Heart right ventricle (tissue), 16 donors: ENCODE data around the gene TSPAN33. TPM values are rescaled to one million over a fixed set of nuclear protein-coding genes. Genes with fewer than 3 reads are reported as not detected.

ENCODE experiments used
- ATAC-seq, 8 donors: fragments of 200-7000 bp; cut with Tn5 transposase; one replicate each; pipeline ENCODE4 v1.9.1; 2020; ENCODE audit warnings: mild to moderate bottlenecking in 8 of 8, moderate library complexity in 8 of 8, moderate number of reproducible peaks in 1 of 8
- DNase-seq, 2 donors: peaks; one replicate each; pipeline ENCODE4 v3.0.0-alpha.2; 2020
- H3K27ac ChIP-seq, 10 donors: fragments of 200-600 bp; sonication (generic) in 2 of 10; one replicate each; pipeline versions ENCODE4 v1.5.0 to v1.8.0; 2020 to 2022; ENCODE audit warnings: mild to moderate bottlenecking in 3 of 10
- H3K27me3 ChIP-seq, 7 donors: fragments of 200-600 bp; one replicate each; pipeline ENCODE4 v1.8.0; 2021 to 2022; ENCODE audit warnings: mild to moderate bottlenecking in 2 of 7
- H3K36me3 ChIP-seq, 9 donors: fragments of 200-600 bp; sonication (generic) in 1 of 9; one replicate each; pipeline versions ENCODE4 v1.5.0 to v1.8.0; 2020 to 2022; ENCODE audit warnings: mild to moderate bottlenecking in 2 of 9
- H3K4me1 ChIP-seq, 9 donors: fragments of 200-600 bp; sonication (generic) in 1 of 9; one replicate each; pipeline versions ENCODE4 v1.5.0 to v1.8.0; 2020 to 2022; ENCODE audit warnings: mild to moderate bottlenecking in 4 of 9
- H3K4me3 ChIP-seq, 10 donors: fragments of 200-600 bp; sonication (generic) in 2 of 10; one replicate each; pipeline versions ENCODE4 v1.5.0 to v1.8.0; 2020 to 2022; ENCODE audit warnings: mild to moderate bottlenecking in 7 of 10, moderate library complexity in 2 of 10
- H3K9me3 ChIP-seq, 11 donors: fragments of 200-600 bp in 10 of 11; sonication (generic) in 2 of 11; one replicate each; pipeline versions ENCODE4 v1.5.0 to v1.8.0; 2013 to 2022; ENCODE audit warnings: mild to moderate bottlenecking in 2 of 11, control low read depth in 1 of 11, moderate library complexity in 1 of 11
- WGBS, 2 donors: extraction: QIAGEN DNeasy Blood & Tissue Kit; methylation state at CpG; one replicate each; pipeline ENCODE4 v1.1.7; 2013; ENCODE audit warnings: inconsistent platforms in 1 of 2; 5-methylcytosine and 5-hydroxymethylcytosine counted together
- intact Hi-C, 10 donors: fragments of 100-400 bp; cut with DNase I; formaldehyde crosslinking; loops; one replicate each; pipeline versions ENCODE4 v1.11.1 to v1.14.2; 2022
- polyA plus RNA-seq, 2 donors: library from polyadenylated mRNA; stranded (reverse); fragments of 200-250 nt; gene quantifications; one replicate each; pipeline ENCODE4 v1.2.3, GENCODE V29; 2013
- total RNA-seq, 10 donors: library from RNA; stranded (reverse); fragmentation: NEBNext Ultra II Directional in 3 of 10; extraction: Animal tissue kit (Norgen Biotek cat#: 25700) in 3 of 10; gene quantifications; one replicate each; pipeline versions ENCODE4 v1.2.1 to v1.2.4, GENCODE V29; 2021 to 2023
- TF ChIP-seq, protein P1 (sequence below), 9 donors: fragments of 200-600 bp; sonication (generic) in 2 of 9; IDR thresholded peaks; one replicate each; pipeline versions ENCODE4 v1.5.0 to v1.8.0; 2021 to 2022; ENCODE audit warnings: antibody characterized with exemption in 9 of 9, mild to moderate bottlenecking in 5 of 9, moderate library complexity in 1 of 9
- donor health status: Arrhythmogenic right ventricular cardiomyopathy.
- donor health status: ischemic (EF 13 %, LVEDD 7.1; RV severe dilation, severe dysfunction).
- donor health status: healthy with polysubstance abuse.
- donor health status: DM: no; HTN: yes; CAD: no.
- donor health status: DM: no; HTN: no; CAD: no.
- donor health status: ischemic (EF 25% LVEDD 6.9; RV normal size, moderate dysfunction).
- donor health status: ischemic (EF 25% LVEDD 5.7; RV mildly dilated, moderate dysfunction).
- donor health status: healthy.
- donor health status: DM: yes; HTN: yes; CAD: no.
- donor health status: Ischemic cardiomyopathy.
- donor health status: ischemic (EF 35%, LVEDD 5.7; RV mildly dilated, moderate dysfunction).
- donor health status: nonischemic (EF 11% LVEDD 7.7; RV severe dilation, severe dysfunction).
- donor health status: DM: yes; HTN: yes; CAD: no.
- donor health status: PGD.
- donor health status: ischemic (EF 29% LVEDD 5.4; RV normal size, mild dysfunction).
- donor health status: nonischemic (EF 23%, LVEDD 6.1; RV moderate dilation, normal function).

The TSPAN33 gene
- total and polyA plus RNA-seq, 12 donors = 2.8 to 13.1 (median 8.6) TPM

- DNase-seq = no peak
- no peaks in the 10 kb centered on the region for H3K9me3 ChIP-seq
- no peaks in the 10 kb centered on the region for H3K27me3 ChIP-seq
- 92 to 94% methylated on average over 29 of the region's 29 CpGs for WGBS, 2 donors
- peak in 1 of 8 donors; percentile 26 for ATAC-seq
- no peaks in the 10 kb centered on the region for H3K4me1 ChIP-seq
- H3K36me3 ChIP-seq = peaks cover 0 to 42% (median 0%) of the 10 kb centered on the region in 9 donors
- no peak overlapping the region for H3K27ac ChIP-seq
- no peak overlapping the region for H3K4me3 ChIP-seq
- intact Hi-C loops = loop anchor here in 5 of 10 donors (5.0 kb wide), 2 partner anchors 38 to 43 kb away; no protein-coding TSS in a partner anchor
- TF ChIP-seq, protein P1, sequence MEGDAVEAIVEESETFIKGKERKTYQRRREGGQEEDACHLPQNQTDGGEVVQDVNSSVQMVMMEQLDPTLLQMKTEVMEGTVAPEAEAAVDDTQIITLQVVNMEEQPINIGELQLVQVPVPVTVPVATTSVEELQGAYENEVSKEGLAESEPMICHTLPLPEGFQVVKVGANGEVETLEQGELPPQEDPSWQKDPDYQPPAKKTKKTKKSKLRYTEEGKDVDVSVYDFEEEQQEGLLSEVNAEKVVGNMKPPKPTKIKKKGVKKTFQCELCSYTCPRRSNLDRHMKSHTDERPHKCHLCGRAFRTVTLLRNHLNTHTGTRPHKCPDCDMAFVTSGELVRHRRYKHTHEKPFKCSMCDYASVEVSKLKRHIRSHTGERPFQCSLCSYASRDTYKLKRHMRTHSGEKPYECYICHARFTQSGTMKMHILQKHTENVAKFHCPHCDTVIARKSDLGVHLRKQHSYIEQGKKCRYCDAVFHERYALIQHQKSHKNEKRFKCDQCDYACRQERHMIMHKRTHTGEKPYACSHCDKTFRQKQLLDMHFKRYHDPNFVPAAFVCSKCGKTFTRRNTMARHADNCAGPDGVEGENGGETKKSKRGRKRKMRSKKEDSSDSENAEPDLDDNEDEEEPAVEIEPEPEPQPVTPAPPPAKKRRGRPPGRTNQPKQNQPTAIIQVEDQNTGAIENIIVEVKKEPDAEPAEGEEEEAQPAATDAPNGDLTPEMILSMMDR (IDR thresholded peaks at IDR 0.05) = no peak
Measured at GRCh38 chr7:129205126-129205818, 60.8 kb downstream of the TSPAN33 start.

DNA sequence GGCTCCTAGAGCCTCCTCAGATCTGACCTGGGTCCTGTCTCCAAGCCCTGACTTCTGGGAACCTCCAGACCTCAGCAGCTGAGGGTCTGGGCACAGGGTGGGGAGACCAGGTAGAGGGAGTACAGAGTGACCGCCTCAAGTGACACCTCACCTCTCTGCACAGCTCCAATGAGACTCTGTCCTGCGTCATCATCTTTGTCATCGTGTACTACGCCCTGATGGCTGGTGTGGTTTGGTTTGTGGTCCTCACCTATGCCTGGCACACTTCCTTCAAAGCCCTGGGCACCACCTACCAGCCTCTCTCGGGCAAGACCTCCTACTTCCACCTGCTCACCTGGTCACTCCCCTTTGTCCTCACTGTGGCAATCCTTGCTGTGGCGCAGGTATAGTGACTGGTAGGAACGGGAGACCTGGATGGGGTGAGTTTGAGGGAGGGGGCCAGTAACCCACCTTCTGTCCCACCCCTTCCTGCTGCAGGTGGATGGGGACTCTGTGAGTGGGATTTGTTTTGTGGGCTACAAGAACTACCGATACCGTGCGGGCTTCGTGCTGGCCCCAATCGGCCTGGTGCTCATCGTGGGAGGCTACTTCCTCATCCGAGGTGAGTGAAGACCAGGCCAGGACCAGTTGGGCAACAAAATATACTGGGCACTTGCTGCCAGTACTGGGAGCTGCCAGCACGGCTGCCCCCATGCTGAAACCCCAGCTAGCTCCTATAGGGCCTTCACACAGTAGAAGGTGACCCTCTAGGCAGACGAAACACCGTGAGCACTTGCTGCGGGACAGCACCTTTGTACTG, 61.7 kb downstream of the TSPAN33 start:
- no peak for ATAC-seq
- peaks cover 0 to 46% (median 0%) of the 10 kb centered on the region in 9 donors for H3K36me3 ChIP-seq
- H3K4me1 ChIP-seq = peaks cover 0 to 5% (median 0%) of the 10 kb centered on the region in 9 donors
- intact Hi-C loops = loop anchor here in 5 of 10 donors (5.0 kb wide), 2 partner anchors 39 to 44 kb away; no protein-coding TSS in a partner anchor
- TF ChIP-seq, protein P1 (IDR thresholded peaks at IDR 0.05) = no peak
- H3K9me3 ChIP-seq = no peaks in the 10 kb centered on the region
- no peak for DNase-seq
- no peak overlapping the region for H3K27ac ChIP-seq
- 92% methylated on average over 18 of the region's 18 CpGs for WGBS, 2 donors
- no peaks in the 10 kb centered on the region for H3K27me3 ChIP-seq
- no peak overlapping the region for H3K4me3 ChIP-seq

DNA sequence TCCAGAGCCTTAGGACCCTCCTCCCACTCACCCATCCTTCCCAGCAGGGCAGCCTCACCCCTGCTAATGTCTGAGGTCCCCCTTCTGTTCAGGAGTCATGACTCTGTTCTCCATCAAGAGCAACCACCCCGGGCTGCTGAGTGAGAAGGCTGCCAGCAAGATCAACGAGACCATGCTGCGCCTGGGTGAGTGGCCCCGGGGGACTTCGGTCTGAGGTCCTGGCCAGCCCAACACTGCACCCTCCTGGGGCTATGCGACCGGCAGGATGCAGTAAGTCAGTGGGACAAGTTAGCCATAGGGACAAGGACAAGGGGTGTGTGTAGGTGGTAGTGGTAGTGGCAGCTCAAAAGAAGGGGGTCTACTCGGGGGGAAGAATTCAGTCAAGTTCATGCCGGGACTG, 64.2 kb downstream of the TSPAN33 start:
- intact Hi-C loops = loop anchor here in 6 of 10 donors (2.0 to 5.0 kb wide), 3 partner anchors 41 to 46 kb away; no protein-coding TSS in a partner anchor
- H3K27ac ChIP-seq = no peak overlapping the region
- 69 to 71% methylated on average over 9 of the region's 9 CpGs for WGBS, 2 donors
- TF ChIP-seq, protein P1 (IDR thresholded peaks at IDR 0.05) = no peak
- DNase-seq (no peak), ATAC-seq (no peak)
- H3K27me3 ChIP-seq = no peaks in the 10 kb centered on the region
- peaks cover 0 to 5% (median 0%) of the 10 kb centered on the region in 9 donors for H3K4me1 ChIP-seq
- H3K9me3 ChIP-seq = no peaks in the 10 kb centered on the region
- H3K36me3 ChIP-seq = peaks cover 0 to 60% (median 0%) of the 10 kb centered on the region in 9 donors
- no peak overlapping the region for H3K4me3 ChIP-seq
